HG03439 (cell line): ENCODE results near the gene IL11.
"Not testable (repeated sequence)": the region's sequence is repeated elsewhere in the genome, so short reads cannot be mapped to it uniquely, and the experiment has no call there.

Source experiments
- ATAC-seq: cut with Tn5 transposase; IDR thresholded peaks from one replicate; pipeline ENCODE4 v1.9.1; 2021; ENCODE audit warnings: mild to moderate bottlenecking, moderate library complexity; ENCODE audit not compliant: unreplicated experiment

IL11 gene

DNA sequence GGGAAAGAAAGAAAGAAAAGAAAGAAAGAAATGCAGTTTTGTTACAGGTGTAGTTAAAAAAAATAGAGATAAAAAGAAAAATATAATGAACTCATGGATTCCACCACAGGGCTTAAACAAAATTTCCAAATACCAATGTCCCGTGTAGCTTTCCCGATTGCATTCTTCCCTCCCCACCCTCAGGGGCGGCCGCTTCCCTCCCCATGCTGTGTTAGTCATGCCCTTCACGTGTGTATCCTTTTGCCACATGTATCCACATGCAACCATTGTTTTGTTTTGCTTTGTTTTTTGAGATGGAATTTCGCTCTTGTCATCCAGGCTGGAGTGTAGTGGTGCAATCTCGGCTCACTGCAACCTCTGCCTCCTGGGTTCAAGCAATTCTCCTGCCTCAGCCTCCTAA is 34.2 kb downstream of the IL11 start:
- no peak for ATAC-seq

- no peak for ATAC-seq
These were observed 36.4 kb downstream of the IL11 start for GRCh38 chr19:55333870-55334269.

GRCh38 chr19:55329791-55330190 is 40.5 kb downstream of the IL11 start:
- not testable (repeated sequence) for ATAC-seq

GRCh38 chr19:55328774-55329318 is 41.4 kb downstream of the IL11 start:
- not testable (repeated sequence) for ATAC-seq

- ATAC-seq, result no peak
These were observed 45.1 kb downstream of the IL11 start, which contains the start of gene TMEM150B for GRCh38 chr19:55325172-55325571. Gene TMEM150B (minus strand): TSS chr19:55325341. CDS start chr19:55321036, 4,305 bp downstream.

DNA sequence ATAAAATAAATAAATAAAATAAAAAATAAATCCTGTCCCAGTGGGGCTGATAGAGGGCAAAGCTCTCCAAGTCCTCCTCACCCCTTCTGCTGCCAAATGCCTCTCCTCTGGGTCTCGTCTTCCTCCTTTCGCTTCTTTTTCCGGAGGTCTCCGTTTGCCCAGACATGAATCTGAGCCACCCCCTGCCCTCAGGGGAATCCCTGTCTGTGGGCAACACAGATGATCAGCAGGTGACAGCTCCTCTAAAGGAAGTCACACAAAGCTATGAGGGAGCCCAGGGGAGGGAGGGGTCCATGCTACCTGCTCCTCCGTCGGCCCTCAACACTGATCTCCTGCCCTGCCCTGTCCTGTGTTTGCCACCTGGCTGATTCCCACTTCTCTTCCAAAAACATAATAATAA is 45.6 kb downstream of the IL11 start:
- no peak for ATAC-seq

DNA sequence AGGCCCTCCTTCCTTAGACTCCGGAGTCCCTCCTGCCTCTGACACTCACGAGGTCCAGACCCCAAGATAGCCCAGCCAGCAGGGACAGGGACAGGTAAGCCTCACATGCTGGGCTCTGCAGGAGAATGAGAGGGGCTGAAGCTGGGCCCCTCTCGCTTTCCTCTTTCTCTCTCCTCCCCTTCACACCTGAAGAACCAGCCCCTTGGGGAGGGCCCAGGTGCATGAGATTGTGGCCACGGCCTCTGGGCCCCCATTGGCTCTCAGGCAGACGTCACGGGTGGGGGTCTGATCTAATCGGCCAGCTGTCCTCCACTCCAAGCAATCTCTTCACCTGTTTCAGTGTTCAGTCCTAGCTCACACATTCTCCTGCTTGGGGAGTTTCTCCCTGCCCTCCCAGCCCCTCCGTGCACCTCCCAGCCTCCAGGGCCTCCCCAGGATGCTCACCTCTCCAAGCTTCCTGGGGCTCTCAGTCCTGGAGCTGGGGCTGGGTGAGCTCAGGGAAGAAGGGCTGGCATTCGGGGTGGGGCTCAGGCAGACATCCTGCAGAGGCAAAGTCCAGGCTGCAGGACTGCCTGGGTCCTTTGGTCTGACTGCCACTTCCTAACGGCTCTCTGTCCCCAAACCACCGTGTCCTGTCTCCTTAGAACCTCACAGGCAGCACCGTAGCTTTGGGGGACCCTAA is 47.9 kb downstream of the IL11 start:
- ATAC-seq, result no peak

DNA sequence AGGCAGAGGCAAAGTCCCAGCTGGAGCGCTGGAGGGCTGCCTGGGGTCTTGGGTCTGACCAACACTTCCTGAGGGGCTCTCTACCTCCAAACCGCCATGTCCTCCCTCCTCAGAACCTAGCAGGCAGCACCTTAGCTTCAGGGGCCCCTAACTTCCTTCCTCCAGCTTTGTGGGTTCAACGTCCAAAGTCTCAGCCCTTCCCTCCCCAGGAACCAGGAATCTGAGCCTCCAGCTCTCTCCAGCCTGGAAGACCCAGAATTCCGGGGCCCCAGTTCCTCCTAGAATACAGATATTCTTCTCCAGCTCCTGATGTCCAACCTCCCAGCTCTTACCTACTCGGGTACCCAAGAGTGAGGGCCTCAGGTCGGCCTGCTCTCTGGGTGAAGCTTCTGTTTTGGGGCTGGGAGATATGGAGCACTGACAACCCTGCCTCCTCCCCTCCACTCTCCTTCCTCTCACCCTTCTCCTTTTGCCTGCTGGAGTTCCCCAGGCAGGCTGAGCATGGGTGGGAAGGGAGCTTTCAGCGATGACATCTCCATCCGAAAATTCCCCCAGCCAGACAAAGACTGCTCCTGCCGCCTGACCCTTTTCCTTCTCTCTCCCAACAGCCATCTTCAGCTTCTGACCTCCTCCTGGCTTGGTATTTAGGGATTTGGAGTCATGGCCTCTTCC is 48.7 kb downstream of the IL11 start:
- ATAC-seq, result no peak

GRCh38 chr19:55320844-55321419 is 49.3 kb downstream of the IL11 start:
- ATAC-seq, result no peak

- no peak for ATAC-seq
These were observed 50.5 kb downstream of the IL11 start for GRCh38 chr19:55319785-55320184.

DNA sequence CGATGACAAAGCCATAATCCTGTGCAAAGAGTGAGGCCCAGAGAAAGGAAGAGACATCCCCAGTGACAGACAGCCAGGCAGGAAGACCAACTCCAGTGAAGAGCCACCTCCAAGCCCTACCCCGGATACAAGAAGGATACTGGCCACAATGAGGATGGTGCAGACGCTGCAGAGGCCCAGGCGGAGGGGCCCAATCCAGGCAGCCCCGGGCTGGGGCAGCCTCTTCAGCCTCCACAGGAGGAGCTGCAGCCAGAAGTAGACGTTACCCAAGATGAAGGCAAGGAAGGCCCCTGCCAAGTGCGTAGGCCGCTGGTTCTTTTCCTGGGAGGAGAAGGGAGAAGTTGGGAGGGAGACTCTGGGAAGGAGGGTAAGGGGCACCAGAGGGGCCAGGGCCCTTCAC is 53.6 kb downstream of the IL11 start:
- ATAC-seq, result no peak

DNA sequence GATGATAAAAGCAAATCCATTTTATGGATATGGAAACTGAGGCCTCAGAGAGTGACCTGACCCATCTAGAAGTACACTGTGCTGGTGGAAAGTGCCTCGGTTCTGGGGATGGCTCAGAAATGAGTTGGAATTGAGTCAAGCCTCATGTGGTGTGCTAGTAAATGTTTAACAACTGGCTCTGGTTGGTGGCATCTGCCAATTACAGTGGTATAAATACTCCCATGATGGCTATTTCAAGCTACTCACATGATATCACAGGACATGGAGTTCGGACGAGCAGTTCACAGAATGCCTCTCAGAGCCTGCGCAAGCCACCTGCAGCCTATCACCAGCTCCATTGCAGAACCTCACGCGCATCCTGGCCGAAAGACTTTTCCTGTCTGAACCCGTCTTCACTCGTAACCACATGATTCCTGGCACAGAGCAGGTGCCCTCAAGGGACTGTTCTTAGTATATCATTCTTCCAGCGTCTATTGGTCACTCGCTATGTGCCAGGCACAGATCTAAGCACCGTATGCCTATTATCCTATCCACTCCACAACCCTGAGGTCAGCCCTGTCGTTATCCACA is 54.2 kb downstream of the IL11 start:
- ATAC-seq, result no peak

DNA sequence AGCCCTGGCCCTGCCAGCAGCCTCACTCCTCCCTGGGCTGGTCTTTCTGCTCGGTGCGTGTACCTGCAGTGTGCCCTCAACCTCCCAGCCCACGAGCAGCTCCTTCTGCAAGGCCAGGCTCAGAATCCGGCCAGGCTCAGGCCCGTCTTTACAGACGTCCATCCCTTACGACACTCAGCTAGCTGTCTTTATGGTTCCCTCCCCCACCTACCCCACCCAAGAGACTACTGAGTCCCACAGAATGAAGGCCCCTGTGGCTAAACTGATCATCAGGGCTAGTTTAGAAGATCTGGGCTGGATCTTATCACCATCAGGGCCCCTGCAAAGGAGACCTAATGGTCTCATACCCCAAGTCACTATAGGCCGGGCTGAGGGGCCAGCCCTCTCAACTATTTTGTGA is 55.9 kb downstream of the IL11 start:
- no peak for ATAC-seq
